ENCODE results near the gene STON2. TPM values are rescaled to one million over a fixed set of nuclear protein-coding genes. Genes with fewer than 3 reads are reported as not detected.

STON2 gene
- total RNA-seq, 2 experiments from 2014 or later = not detected

DNA sequence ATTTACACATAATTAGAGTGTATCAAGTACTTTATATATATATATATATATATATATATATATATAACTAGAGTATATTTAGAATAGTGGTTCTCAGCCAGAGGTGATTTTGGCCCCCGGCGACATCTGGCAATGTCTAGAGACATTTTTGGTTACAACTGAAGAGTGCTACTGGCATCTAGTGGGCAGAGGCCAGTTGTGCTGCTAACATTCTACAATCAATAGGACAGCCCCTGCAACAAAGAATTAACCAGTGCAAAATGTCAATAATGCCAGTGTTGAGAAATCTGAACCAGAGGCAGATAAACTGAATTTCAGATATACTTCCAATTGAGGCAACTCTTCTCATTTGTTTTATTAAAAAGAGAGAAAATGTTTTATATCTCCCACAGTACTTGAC lies 188.3 kb downstream of the STON2 start:
- CTCF ChIA-PET = interaction anchor here (1.0 kb wide), 1 partner anchor 10 kb away, joined by 4 read pairs; no protein-coding TSS in a partner anchor
- Mint-ChIP-seq H3K4me3 (no peak overlapping the region), H3K36me3 (ENCODE audit: low read depth) (peaks cover 92% of the 10 kb centered on the region), H3K4me1 (ENCODE audit: low read depth) (peaks cover 63% of the 10 kb centered on the region), H3K27me3 (no peaks in the 10 kb centered on the region), H3K9me3 (no peaks in the 10 kb centered on the region), H3K27ac (no peak overlapping the region)
- peak; percentile 80 for ATAC-seq (ENCODE audit: poor library complexity)
- Histone ChIP-seq H3K9me3 (ENCODE audit: control insufficient read depth in 1 of 2, insufficient read depth in 1 of 2, low read length in 2 of 2) (no peaks in the 10 kb centered on the region), H3K4me3 (ENCODE audit: low read length) (no peak overlapping the region), H3K36me3 (ENCODE audit: insufficient read depth, low read length) (peaks cover 78% of the 10 kb centered on the region), H3K27me3 (ENCODE audit: control insufficient read depth in 1 of 2, insufficient read depth in 2 of 2, low read length in 2 of 2) (no peaks in the 10 kb centered on the region), H3K27ac (ENCODE audit: low read depth in 1 of 2, low read length in 2 of 2) (no peak overlapping the region), H3K4me1 (ENCODE audit: insufficient read depth, low read length) (peaks cover 9% of the 10 kb centered on the region)
- peak; percentile 46 for TF ChIP-seq CTCF (IDR thresholded peaks at IDR 0.05)
- DNase-seq = peak in 8 of 14 experiments; percentile 15 to 69 (median 27)
- intact Hi-C loops (cut with DNase I, micrococcal nuclease) = loop anchor here (1.0 to 5.0 kb wide), 3 partner anchors 213 to 255 kb away; partner anchors contain the start of gene TSHR (in 1 of the 2)
- POLR2A ChIA-PET = interaction anchor here (0.6 kb wide), 1 partner anchor 11 kb away, joined by 4 read pairs; no protein-coding TSS in a partner anchor

Other genes with a start within 250 kb of the STON2 start
- gene GTF2A1, start 179.4 kb downstream of the STON2 start, total RNA-seq = 10 to 100 TPM; 11.5 to 12.8 TPM
- 10 to 100 TPM; 40.6 to 46.4 TPM for gene SEL1L, start 133.5 kb upstream of the STON2 start, total RNA-seq